ENCODE data around the gene OR13C4. TPM values are rescaled to one million over a fixed set of nuclear protein-coding genes. Genes with fewer than 3 reads are reported as not detected.
"Not testable (repeated sequence)": the region's sequence is repeated elsewhere in the genome, so short reads cannot be mapped to it uniquely, and the experiment has no call there.

The OR13C4 gene
- total and polyA plus RNA-seq, 3 donors from 2014 or later: not detected

GRCh38 chr9:104536756-104537155 lies 9.7 kb upstream of the OR13C4 start, which contains the start of gene OR13C3:
Gene OR13C3 (minus strand): TSS chr9:104536856. CDS start chr9:104536723, 133 bp downstream.
- no peak for TF ChIP-seq POLR2A (IDR thresholded peaks at IDR 0.05)
- TF ChIP-seq, protein P1, sequence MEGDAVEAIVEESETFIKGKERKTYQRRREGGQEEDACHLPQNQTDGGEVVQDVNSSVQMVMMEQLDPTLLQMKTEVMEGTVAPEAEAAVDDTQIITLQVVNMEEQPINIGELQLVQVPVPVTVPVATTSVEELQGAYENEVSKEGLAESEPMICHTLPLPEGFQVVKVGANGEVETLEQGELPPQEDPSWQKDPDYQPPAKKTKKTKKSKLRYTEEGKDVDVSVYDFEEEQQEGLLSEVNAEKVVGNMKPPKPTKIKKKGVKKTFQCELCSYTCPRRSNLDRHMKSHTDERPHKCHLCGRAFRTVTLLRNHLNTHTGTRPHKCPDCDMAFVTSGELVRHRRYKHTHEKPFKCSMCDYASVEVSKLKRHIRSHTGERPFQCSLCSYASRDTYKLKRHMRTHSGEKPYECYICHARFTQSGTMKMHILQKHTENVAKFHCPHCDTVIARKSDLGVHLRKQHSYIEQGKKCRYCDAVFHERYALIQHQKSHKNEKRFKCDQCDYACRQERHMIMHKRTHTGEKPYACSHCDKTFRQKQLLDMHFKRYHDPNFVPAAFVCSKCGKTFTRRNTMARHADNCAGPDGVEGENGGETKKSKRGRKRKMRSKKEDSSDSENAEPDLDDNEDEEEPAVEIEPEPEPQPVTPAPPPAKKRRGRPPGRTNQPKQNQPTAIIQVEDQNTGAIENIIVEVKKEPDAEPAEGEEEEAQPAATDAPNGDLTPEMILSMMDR (IDR thresholded peaks at IDR 0.05): no peak
- Histone ChIP-seq H3K4me3 (no peak within 1 kb of the TSS), H3K27me3 (no peaks in the 10 kb centered on the region), H3K27ac (no peak within 1 kb of the TSS), H3K9me3 (no peaks in the 10 kb centered on the region), H3K4me1 (no peaks in the 10 kb centered on the region), H3K36me3 (ENCODE audit: low read depth, missing control alignments) (no peaks in the 10 kb centered on the region)
- intact Hi-C loops (cut with DNase I; ENCODE audit: low total_unique reads): no loop called here
- 90 to 93% methylated on average over 5 of the region's 5 CpGs for WGBS, 2 donors
- DNase-seq: no peak

DNA sequence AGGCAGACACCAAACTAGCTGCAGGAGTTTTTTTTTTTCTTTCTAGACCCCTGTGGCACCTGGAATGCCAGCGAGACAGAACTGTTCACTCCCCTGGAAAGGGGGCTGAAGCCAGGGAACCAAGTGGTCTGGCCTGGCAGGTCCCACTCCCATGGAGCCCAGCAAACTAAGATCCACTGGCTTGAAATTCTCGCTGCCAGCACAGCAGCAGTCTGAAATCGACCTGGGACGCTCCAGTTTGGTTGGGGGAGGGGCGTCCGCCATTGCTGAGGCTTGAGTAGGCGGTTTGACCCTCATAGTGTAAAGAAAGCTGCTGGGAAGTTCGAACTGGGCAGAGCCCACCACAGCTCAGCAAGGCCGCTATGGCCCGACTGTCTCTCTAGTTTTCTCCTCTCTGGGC lies 6.8 kb downstream of the OR13C4 start:
- 78 to 92% methylated on average over 5 to 10 of the region's 10 CpGs for WGBS, 2 donors
- H3K9me3 ChIP-seq; H3K27ac ChIP-seq; intact Hi-C loops (cut with DNase I; ENCODE audit: low total_unique reads); H3K4me1 ChIP-seq; H3K27me3 ChIP-seq; H3K36me3 ChIP-seq (ENCODE audit: low read depth, missing control alignments): not testable (repeated sequence)
- peak; percentile 23 for DNase-seq
- peak overlapping the region in 1 of 2 donors; percentile 14 for H3K4me3 ChIP-seq

DNA sequence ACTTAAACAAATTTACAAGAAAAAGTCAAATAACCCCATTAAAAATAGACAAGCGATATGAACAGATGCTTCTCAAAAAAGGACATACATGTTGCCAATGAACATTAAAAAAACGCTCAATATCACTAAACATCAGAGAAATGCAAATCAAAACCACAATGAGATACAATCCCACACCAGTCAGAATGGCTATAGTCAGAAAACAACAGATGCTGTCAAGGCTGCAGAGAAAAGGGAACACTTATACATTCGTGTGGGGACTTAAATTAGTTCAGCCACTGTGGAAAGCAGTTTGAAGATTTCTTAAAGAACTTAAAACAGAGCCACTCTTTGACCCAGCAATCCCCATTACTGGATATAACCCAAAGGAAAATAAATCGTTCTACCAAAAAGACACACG lies 12.1 kb downstream of the OR13C4 start:
- no peak overlapping the region for H3K4me3 ChIP-seq
- TF ChIP-seq POLR2A (IDR thresholded peaks at IDR 0.05): no peak
- TF ChIP-seq, protein P1 (IDR thresholded peaks at IDR 0.05): no peak
- H3K4me1 ChIP-seq: no peaks in the 10 kb centered on the region
- intact Hi-C loops (cut with DNase I; ENCODE audit: low total_unique reads): no loop called here
- no peak for DNase-seq
- H3K9me3 ChIP-seq: no peaks in the 10 kb centered on the region
- no peak overlapping the region for H3K27ac ChIP-seq
- no peaks in the 10 kb centered on the region for H3K36me3 ChIP-seq (ENCODE audit: low read depth, missing control alignments)
- H3K27me3 ChIP-seq: no peaks in the 10 kb centered on the region
- 63 to 69% methylated on average over 5 of the region's 5 CpGs for WGBS, 2 donors

DNA sequence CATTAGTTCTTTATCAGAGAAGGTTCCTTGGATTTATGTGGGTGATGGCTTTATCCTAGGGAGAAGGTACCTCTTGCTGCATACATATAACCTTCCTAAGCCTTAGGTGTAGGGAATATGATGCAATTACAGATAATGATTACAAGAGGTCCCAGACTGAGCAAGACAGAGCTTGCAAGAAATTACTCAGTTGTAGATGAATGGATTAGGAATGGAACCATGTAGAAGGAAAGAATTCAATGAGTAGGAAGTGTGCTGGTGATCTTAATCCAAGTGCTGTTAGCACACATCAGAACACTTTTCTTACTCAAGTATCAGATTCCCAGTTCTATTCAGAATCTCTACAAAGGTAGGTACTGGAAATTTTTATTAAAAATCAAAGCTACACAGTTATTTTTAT lies 20.4 kb downstream of the OR13C4 start:
- intact Hi-C loops (cut with DNase I; ENCODE audit: low total_unique reads): no loop called here
- H3K4me1 ChIP-seq: no peaks in the 10 kb centered on the region
- H3K4me3 ChIP-seq: no peak overlapping the region
- H3K27me3 ChIP-seq: no peaks in the 10 kb centered on the region
- H3K9me3 ChIP-seq: no peaks in the 10 kb centered on the region
- H3K27ac ChIP-seq: no peak overlapping the region
- DNase-seq: no peak
- H3K36me3 ChIP-seq (ENCODE audit: low read depth, missing control alignments): no peaks in the 10 kb centered on the region
- no peak for TF ChIP-seq POLR2A (IDR thresholded peaks at IDR 0.05)
- TF ChIP-seq, protein P1 (IDR thresholded peaks at IDR 0.05): no peak

- H3K4me1 ChIP-seq: no peaks in the 10 kb centered on the region
- intact Hi-C loops (cut with DNase I; ENCODE audit: low total_unique reads): no loop called here
- no peaks in the 10 kb centered on the region for H3K36me3 ChIP-seq (ENCODE audit: low read depth, missing control alignments)
- 91 to 92% methylated on average over 5 of the region's 5 CpGs for WGBS, 2 donors
- no peak for TF ChIP-seq POLR2A (IDR thresholded peaks at IDR 0.05)
- TF ChIP-seq, protein P1 (IDR thresholded peaks at IDR 0.05): no peak
- no peaks in the 10 kb centered on the region for H3K9me3 ChIP-seq
- no peak for DNase-seq
- no peaks in the 10 kb centered on the region for H3K27me3 ChIP-seq
- H3K27ac ChIP-seq: no peak within 1 kb of the TSS
- H3K4me3 ChIP-seq: no peak within 1 kb of the TSS
These were observed 23.0 kb downstream of the OR13C4 start, which contains the start of gene OR13F1 for GRCh38 chr9:104503963-104504362. Gene OR13F1 (plus strand): TSS chr9:104504263. CDS start chr9:104504263, 0 bp downstream.

All from testis (tissue), 3 donors.